Kidney (tissue), 14 donors: Measurements from ENCODE around the gene B9D2. TPM values are rescaled to one million over a fixed set of nuclear protein-coding genes. Genes with fewer than 3 reads are reported as not detected.

ENCODE experiments used
- DNase-seq, 5 donors: peaks; one replicate each; pipeline ENCODE4 v3.0.0-alpha.2; 2013 to 2020
- FAIRE-seq: peaks from 2 replicates; lab custom pipeline; 2012; peaks lifted over from hg19 to GRCh38; lab: Jason Lieb, UNC
- H3K27ac ChIP-seq, 2 donors: one replicate each; pipeline ENCODE4 v1.7.0; 2013; ENCODE audit warnings: low read depth in 2 of 2, low read length in 2 of 2, inconsistent platforms in 1 of 2
- H3K27me3 ChIP-seq: one replicate; pipeline ENCODE4 v1.7.1; 2013; ENCODE audit warnings: low read length, inconsistent platforms; ENCODE audit not compliant: control insufficient read depth, insufficient read depth
- H3K36me3 ChIP-seq, 3 donors: one replicate each; pipeline versions ENCODE4 v1.7.0 to v1.7.1; 2013; ENCODE audit warnings: low read length in 3 of 3, control low read depth in 1 of 3, inconsistent platforms in 1 of 3; ENCODE audit not compliant: insufficient read depth in 3 of 3, control insufficient read depth in 2 of 3
- H3K4me1 ChIP-seq, 3 donors: one replicate each; pipeline versions ENCODE4 v1.7.0 to v1.7.1; 2013; ENCODE audit warnings: low read length in 3 of 3, inconsistent platforms in 1 of 3, low read depth in 1 of 3; ENCODE audit not compliant: control insufficient read depth in 2 of 3, insufficient read depth in 2 of 3
- H3K4me3 ChIP-seq, 3 donors: one replicate each; pipeline versions ENCODE4 v1.7.0 to v1.8.1; 2013; ENCODE audit warnings: low read length in 3 of 3, control low read depth in 1 of 3, inconsistent platforms in 1 of 3
- H3K9ac ChIP-seq, 3 donors: one replicate each; pipeline versions ENCODE4 v1.7.0 to v1.7.1; 2013; ENCODE audit warnings: low read length in 3 of 3, control low read depth in 1 of 3, inconsistent platforms in 1 of 3
- H3K9me3 ChIP-seq, 3 donors: one replicate each; pipeline versions ENCODE4 v1.7.0 to v1.7.1; 2013; ENCODE audit warnings: low read length in 3 of 3, control low read depth in 1 of 3, inconsistent platforms in 1 of 3; ENCODE audit not compliant: control insufficient read depth in 2 of 3, insufficient read depth in 1 of 3
- intact Hi-C: fragments of 100-400 bp; cut with DNase I; formaldehyde crosslinking; loops from one replicate; pipeline ENCODE4 v1.11.1; 2022
- polyA plus RNA-seq: library from polyadenylated mRNA; stranded (reverse); fragments of 350-450 nt; fragmentation: Illumina TruSeq; extraction: RNeasy Lipid Tissue Mini Kit (QIAGEN cat#74804); gene quantifications from one replicate; pipeline ENCODE4 v1.2.3, GENCODE V29; 2014; ENCODE audit warnings: low read depth, low replicate concordance; ENCODE audit not compliant: insufficient read depth
- total RNA-seq: library from RNA; stranded (reverse); fragmentation: NEBNext Ultra II Directional; extraction: Animal tissue kit (Norgen Biotek cat#: 25700); gene quantifications from one replicate; pipeline ENCODE4 v1.2.1, GENCODE V29; 2021
- TF ChIP-seq, protein P1 (sequence below): IDR thresholded peaks from 3 replicates; pipeline ENCODE4 v1.5.1; 2012; ENCODE audit warnings: mild to moderate bottlenecking, moderate library complexity, borderline replicate concordance; ENCODE audit not compliant: insufficient read depth; ENCODE audit errors: extremely low read depth
- donor health status: control.
- donor health status: control.
- donor health status: control.
- donor health status: control.
- donor health status: control.
- donor health status: DM: yes; HTN: yes; CAD: no.
- donor health status: Normal renal cell carcinoma (clear cell type).

B9D2 gene
- total and polyA plus RNA-seq, 2 donors from 2014 or later = 12.6 to 15.7 TPM

DNA sequence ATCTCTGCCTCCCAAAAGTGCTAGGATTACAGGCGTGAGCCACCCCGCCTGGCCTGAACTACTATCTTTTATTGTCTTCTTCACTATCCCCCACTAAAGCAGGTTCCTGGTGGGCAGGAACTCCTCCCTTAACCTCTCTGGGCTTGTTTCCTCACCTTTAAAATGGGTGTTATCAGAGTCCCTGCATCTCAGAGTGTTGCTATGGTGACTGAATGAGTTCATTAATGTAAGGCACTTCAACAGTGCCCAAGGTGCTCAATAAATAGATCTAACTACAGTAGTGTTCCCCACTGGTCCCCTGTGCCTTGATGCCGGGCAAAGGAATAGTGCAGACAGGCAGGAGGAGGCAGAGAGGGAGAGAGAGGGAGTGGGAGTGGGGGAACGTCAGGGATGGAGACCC is 33.5 kb downstream of the B9D2 start:
- TF ChIP-seq, protein P1, sequence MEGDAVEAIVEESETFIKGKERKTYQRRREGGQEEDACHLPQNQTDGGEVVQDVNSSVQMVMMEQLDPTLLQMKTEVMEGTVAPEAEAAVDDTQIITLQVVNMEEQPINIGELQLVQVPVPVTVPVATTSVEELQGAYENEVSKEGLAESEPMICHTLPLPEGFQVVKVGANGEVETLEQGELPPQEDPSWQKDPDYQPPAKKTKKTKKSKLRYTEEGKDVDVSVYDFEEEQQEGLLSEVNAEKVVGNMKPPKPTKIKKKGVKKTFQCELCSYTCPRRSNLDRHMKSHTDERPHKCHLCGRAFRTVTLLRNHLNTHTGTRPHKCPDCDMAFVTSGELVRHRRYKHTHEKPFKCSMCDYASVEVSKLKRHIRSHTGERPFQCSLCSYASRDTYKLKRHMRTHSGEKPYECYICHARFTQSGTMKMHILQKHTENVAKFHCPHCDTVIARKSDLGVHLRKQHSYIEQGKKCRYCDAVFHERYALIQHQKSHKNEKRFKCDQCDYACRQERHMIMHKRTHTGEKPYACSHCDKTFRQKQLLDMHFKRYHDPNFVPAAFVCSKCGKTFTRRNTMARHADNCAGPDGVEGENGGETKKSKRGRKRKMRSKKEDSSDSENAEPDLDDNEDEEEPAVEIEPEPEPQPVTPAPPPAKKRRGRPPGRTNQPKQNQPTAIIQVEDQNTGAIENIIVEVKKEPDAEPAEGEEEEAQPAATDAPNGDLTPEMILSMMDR = no peak
- H3K27me3 ChIP-seq = no peaks in the 10 kb centered on the region
- H3K4me3 ChIP-seq = no peak overlapping the region
- intact Hi-C loops = no loop called here
- FAIRE-seq (no peak), DNase-seq (no peak)
- H3K27ac ChIP-seq = no peak overlapping the region
- H3K36me3 ChIP-seq = no peaks in the 10 kb centered on the region
- H3K9ac ChIP-seq = no peak overlapping the region
- H3K4me1 ChIP-seq = peaks cover 2 to 33% (median 19%) of the 10 kb centered on the region in 3 donors
- no peaks in the 10 kb centered on the region for H3K9me3 ChIP-seq

DNA sequence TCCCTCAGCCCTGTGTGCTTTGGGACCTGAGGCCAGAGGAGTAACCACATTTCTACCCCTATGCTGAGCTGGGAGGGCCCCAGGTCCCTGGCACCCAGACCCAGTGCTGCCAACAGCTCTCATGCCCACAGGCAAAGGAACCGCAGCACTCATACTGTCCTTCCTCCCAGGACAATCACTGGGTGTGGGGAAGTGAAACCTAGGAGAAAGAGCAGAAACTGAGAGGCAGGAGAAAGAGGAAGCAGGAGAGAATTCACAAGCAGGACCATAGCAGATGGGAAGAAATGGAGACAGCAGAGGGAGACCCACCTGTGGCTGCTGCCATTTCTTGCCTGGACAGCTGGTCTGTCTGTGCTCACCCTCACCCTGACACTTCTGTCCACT is 35.1 kb downstream of the B9D2 start:
- Histone ChIP-seq H3K36me3 (no peaks in the 10 kb centered on the region), H3K27me3 (no peaks in the 10 kb centered on the region), H3K9me3 (no peaks in the 10 kb centered on the region), H3K9ac (no peak overlapping the region), H3K4me1 (peaks cover 9 to 45% (median 28%) of the 10 kb centered on the region in 3 donors), H3K27ac (no peak overlapping the region), H3K4me3 (no peak overlapping the region)
- TF ChIP-seq, protein P1 = no peak
- intact Hi-C loops = no loop called here
- no peak for DNase-seq
- no peak for FAIRE-seq

DNA sequence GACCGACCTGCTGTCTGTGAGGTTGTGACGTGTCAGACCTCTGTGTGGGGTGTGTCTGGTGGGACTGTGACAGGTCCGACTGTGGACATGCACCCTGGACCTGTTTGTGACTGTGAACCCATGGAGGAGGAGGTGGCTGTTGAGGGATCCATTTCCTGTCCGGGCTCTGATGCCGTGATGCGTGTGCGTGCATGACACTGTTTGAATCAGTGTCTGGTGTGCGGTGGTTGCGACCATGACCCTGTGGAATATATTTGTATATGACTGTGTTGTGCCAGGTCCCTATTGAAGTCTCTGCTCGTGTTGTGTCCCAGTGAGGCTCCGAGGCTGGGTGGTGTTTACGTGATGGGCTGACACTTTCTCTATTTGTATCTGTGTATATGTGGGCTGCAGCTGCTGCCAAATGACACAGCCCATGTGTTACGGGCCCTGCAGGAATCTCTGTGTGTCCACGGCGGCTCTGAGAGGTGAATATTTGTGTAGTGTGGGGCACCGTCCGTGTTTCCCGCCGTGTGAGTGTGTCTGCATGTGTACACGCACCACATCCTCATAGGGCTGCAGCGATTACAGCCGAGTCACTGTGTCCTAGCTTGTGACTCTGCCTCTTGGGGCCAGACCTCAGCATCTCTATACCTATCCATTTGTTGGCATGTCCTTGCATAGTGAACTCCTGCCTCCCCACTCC is 35.6 kb downstream of the B9D2 start:
- Histone ChIP-seq H3K9me3 (no peaks in the 10 kb centered on the region), H3K27me3 (no peaks in the 10 kb centered on the region), H3K36me3 (no peaks in the 10 kb centered on the region), H3K27ac (peak overlapping the region; percentile 32 to 67), H3K4me3 (peak overlapping the region in 1 of 3 donors; percentile 33), H3K9ac (peak overlapping the region in 1 of 3 donors; percentile 65), H3K4me1 (peaks cover 9 to 48% (median 31%) of the 10 kb centered on the region in 3 donors)
- DNase-seq (no peak), FAIRE-seq (no peak)
- TF ChIP-seq, protein P1 = no peak
- intact Hi-C loops = no loop called here
